ENCODE results near the gene RSU1. TPM values are rescaled to one million over a fixed set of nuclear protein-coding genes. Genes with fewer than 3 reads are reported as not detected.

The RSU1 gene
- polyA plus RNA-seq, 2 of the 4 experiments (the other 2 are of a cell fraction) = 99.3 to 114 TPM

DNA sequence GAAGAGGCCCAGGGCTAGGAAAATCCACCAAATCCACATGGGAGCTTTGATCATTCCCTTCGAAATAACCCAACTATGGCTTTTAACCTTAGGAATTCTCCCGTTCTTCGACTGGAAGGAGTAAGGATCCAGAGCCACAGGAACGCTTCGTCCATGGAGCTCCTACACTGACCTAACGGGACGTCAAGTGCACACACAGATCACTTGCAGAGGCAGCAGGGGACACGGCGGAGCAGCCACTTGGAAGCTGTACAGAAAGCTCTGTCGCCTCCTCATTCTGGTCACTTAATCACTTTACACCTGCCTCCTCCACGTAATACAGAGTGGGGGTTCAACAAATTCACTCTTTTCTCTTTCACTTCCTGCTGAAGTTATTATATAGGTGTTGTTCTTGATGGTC lies 43.9 kb downstream of the RSU1 start:
- 92% methylated on average over 11 of the region's 11 CpGs for WGBS (ENCODE audit: missing lambda C conversion rate)
- no peak overlapping the region for H3K27ac ChIP-seq
- TF ChIP-seq SMC3 (IDR thresholded peaks at IDR 0.05) (no peak), TP53 (CRISPR knock-in tag; IDR thresholded peaks at IDR 0.05) (no peak), RCOR1 (IDR thresholded peaks at IDR 0.05; ENCODE audit: low read depth, low read length) (no peak), POLR2A (IDR thresholded peaks at IDR 0.05; ENCODE audit: low read length) (no peak), HEYL (CRISPR knock-in tag; IDR thresholded peaks at IDR 0.05) (no peak), HOXA7 (CRISPR knock-in tag; IDR thresholded peaks at IDR 0.05) (no peak), EHF (CRISPR knock-in tag; IDR thresholded peaks at IDR 0.05) (no peak), NPAS2 (CRISPR knock-in tag; IDR thresholded peaks at IDR 0.05; ENCODE audit: borderline replicate concordance) (no peak), KDM1A (IDR thresholded peaks at IDR 0.05; ENCODE audit: low read depth) (no peak), FOSL2 (IDR thresholded peaks at IDR 0.05) (no peak), FOSL2 (CRISPR knock-in tag; IDR thresholded peaks at IDR 0.05) (no peak), RFX5 (IDR thresholded peaks at IDR 0.05) (no peak), HOXB5 (CRISPR knock-in tag; IDR thresholded peaks at IDR 0.05) (no peak), MAFK (IDR thresholded peaks at IDR 0.05; ENCODE audit: partially characterized antibody) (no peak)
- TF ChIP-seq, protein P1, sequence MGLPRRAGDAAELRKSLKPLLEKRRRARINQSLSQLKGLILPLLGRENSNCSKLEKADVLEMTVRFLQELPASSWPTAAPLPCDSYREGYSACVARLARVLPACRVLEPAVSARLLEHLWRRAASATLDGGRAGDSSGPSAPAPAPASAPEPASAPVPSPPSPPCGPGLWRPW (IDR thresholded peaks at IDR 0.05) = no peak
- FAIRE-seq (no peak), DNase-seq (ENCODE audit: low read depth in 1 of 2, low spot score in 1 of 2) (no peak), ATAC-seq (no peak)
- no peak overlapping the region for H3K4me3 ChIP-seq
- H3K4me1 ChIP-seq = no peaks in the 10 kb centered on the region
- POLR2A ChIA-PET = no interaction called here
- H3K9me3 ChIP-seq = no peaks in the 10 kb centered on the region
- CTCF ChIA-PET = interaction anchor here (0.6 to 0.7 kb wide), 2 partner anchors 214 to 876 kb away, joined by 3 read pairs; no protein-coding TSS in a partner anchor
- no peak overlapping the region for H3K4me2 ChIP-seq

DNA sequence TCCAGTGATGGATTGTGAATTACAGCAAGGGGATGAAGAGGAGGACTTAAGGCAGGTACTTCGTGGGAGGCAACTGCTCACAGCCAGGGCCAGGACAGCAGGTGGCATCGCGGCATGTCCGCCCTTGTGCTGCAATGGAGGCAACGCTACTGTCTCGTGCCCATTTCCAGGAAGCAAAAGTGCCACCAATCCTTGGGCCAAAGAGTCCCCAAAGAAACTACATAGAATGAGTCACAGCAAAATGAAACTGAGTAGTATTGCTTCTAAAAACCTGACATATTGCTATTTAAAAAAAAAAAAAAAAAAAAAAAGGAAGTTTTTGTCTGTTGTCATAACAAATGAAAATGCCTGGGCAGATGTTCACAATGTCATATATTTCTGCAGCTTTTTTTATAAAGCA lies 46.6 kb downstream of the RSU1 start:
- ChIA-PET POLR2A (no interaction called here), CTCF (interaction anchor here (0.6 to 0.9 kb wide), 3 partner anchors 16 to 655 kb away, joined by 3 to 4 read pairs (median 3); no protein-coding TSS in a partner anchor)
- no peaks in the 10 kb centered on the region for H3K9me3 ChIP-seq
- no peak overlapping the region for H3K4me3 ChIP-seq
- WGBS (ENCODE audit: missing lambda C conversion rate) = 89% methylated on average over 6 of the region's 6 CpGs
- ATAC-seq (no peak), DNase-seq (ENCODE audit: low read depth in 1 of 2, low spot score in 1 of 2) (no peak), FAIRE-seq (no peak)
- TF ChIP-seq RCOR1 (IDR thresholded peaks at IDR 0.05; ENCODE audit: low read depth, low read length) (no peak), SREBF2 (IDR thresholded peaks at IDR 0.05) (no peak), CBX2 (IDR thresholded peaks at IDR 0.05; ENCODE audit: borderline replicate concordance, low read depth) (no peak), POLR2A (IDR thresholded peaks at IDR 0.05; ENCODE audit: low read length) (no peak), JUN (IDR thresholded peaks at IDR 0.05) (no peak), EHMT2 (IDR thresholded peaks at IDR 0.05; ENCODE audit: low read depth) (no peak), NPAS2 (CRISPR knock-in tag; IDR thresholded peaks at IDR 0.05; ENCODE audit: borderline replicate concordance) (no peak), MAFK (IDR thresholded peaks at IDR 0.05; ENCODE audit: partially characterized antibody) (no peak), FOSL2 (IDR thresholded peaks at IDR 0.05) (no peak), FOSL2 (CRISPR knock-in tag; IDR thresholded peaks at IDR 0.05) (no peak), HDAC2 (IDR thresholded peaks at IDR 0.05) (no peak), KDM1A (IDR thresholded peaks at IDR 0.05; ENCODE audit: low read depth) (no peak), BHLHE40 (IDR thresholded peaks at IDR 0.05; ENCODE audit: low read depth, low read length) (no peak), CEBPB (IDR thresholded peaks at IDR 0.05) (no peak), CHD2 (IDR thresholded peaks at IDR 0.05; ENCODE audit: low read length, partially characterized antibody) (no peak), RAD21 (conservative IDR thresholded peaks at IDR 0.05 in 1 of 2, IDR thresholded peaks at IDR 0.05 in 1 of 2) (no peak), ESRRA (IDR thresholded peaks at IDR 0.05; ENCODE audit: borderline replicate concordance, low read length) (no peak), ZSCAN20 (CRISPR knock-in tag; IDR thresholded peaks at IDR 0.05) (no peak)
- TF ChIP-seq, protein P2, sequence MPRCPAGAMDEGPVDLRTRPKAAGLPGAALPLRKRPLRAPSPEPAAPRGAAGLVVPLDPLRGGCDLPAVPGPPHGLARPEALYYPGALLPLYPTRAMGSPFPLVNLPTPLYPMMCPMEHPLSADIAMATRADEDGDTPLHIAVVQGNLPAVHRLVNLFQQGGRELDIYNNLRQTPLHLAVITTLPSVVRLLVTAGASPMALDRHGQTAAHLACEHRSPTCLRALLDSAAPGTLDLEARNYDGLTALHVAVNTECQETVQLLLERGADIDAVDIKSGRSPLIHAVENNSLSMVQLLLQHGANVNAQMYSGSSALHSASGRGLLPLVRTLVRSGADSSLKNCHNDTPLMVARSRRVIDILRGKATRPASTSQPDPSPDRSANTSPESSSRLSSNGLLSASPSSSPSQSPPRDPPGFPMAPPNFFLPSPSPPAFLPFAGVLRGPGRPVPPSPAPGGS (IDR thresholded peaks at IDR 0.05) = no peak
- TF ChIP-seq, protein P3, sequence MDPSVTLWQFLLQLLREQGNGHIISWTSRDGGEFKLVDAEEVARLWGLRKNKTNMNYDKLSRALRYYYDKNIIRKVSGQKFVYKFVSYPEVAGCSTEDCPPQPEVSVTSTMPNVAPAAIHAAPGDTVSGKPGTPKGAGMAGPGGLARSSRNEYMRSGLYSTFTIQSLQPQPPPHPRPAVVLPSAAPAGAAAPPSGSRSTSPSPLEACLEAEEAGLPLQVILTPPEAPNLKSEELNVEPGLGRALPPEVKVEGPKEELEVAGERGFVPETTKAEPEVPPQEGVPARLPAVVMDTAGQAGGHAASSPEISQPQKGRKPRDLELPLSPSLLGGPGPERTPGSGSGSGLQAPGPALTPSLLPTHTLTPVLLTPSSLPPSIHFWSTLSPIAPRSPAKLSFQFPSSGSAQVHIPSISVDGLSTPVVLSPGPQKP (IDR thresholded peaks at IDR 0.05; ENCODE audit: low read depth, low read length) = no peak
- TF ChIP-seq, protein P4, sequence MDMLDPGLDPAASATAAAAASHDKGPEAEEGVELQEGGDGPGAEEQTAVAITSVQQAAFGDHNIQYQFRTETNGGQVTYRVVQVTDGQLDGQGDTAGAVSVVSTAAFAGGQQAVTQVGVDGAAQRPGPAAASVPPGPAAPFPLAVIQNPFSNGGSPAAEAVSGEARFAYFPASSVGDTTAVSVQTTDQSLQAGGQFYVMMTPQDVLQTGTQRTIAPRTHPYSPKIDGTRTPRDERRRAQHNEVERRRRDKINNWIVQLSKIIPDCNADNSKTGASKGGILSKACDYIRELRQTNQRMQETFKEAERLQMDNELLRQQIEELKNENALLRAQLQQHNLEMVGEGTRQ (IDR thresholded peaks at IDR 0.05) = no peak
- no peak overlapping the region for H3K27ac ChIP-seq
- H3K4me1 ChIP-seq = no peaks in the 10 kb centered on the region
- H3K4me2 ChIP-seq = no peak overlapping the region

Data from A549 (cell line).